HG02943 (cell line): ENCODE measurements around the gene PAPOLA.
"Not testable (repeated sequence)": the region's sequence is repeated elsewhere in the genome, so short reads cannot be mapped to it uniquely, and the experiment has no call there.

Experiments
- ATAC-seq: cut with Tn5 transposase; IDR thresholded peaks from one replicate; pipeline ENCODE4 v1.9.1; 2021; ENCODE audit warnings: mild to moderate bottlenecking, low read depth, moderate library complexity; ENCODE audit not compliant: unreplicated experiment

Gene PAPOLA

DNA sequence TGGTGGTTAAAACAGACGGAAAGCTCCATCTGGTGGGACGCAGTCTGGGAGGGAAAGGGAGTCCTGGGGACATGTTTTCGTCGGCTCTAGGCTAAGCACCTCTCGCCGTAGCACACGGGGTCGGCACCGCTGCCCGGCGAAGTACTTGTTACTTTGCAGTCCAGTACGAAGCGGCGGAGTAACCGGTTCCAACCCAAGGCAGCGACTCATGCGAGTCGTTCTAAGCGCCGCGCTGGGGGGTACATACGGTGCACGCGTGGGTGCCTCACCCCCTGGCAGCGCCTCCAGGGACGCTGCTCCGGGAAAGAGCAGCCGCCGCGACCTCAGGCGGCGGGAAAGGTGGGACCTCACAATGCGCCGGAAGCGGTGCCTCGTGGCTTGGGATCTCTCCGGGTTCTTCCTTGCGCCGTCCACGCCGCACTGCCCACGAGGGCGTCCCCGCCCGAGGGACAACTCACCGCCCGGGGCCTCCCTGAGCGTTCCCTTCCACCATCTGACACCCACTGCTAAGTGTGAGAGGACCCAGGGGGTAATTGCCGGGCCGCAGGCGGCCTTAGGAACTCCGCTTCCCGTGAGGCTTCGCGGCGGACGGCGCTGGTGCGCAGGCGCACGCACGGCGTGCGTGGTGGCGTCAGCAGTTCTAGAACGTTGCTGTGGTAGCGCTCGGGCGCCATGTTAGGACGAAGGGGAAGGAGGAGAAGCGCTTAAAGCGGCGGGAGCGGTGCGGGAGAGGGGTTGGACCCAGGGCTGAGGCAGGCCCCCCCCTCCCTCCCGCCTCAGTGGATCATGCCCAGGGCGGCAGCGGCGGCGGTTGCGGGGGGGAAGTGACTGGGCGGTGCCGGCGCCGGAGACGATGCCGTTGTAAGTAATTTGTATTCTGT, at the start of gene PAPOLA:
PAPOLA (plus strand) TSS at position 643 of the 881 bp plus-strand sequence; CDS start at position 854, 211 bp downstream.
- ATAC-seq: peak; percentile 88

DNA sequence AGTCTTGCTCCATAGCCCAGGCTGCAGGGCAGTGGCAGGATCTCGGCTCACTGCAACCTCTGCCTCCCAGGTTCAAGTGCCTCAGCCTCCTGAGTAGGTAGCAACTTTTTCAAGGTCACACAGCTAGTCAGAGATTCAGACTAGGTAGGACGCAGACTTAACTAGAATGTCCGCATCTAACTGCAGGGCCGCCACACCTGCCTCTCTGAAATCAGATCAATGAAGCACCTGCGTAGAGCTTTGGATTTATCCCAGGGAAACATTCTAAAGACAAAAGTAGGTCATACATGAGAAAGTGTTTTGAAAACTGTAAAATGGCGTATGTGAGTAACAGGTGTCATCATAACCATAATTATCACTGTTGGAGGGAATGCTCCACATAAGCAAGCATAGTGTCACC, 49.5 kb upstream of the PAPOLA start:
- no peak for ATAC-seq

DNA sequence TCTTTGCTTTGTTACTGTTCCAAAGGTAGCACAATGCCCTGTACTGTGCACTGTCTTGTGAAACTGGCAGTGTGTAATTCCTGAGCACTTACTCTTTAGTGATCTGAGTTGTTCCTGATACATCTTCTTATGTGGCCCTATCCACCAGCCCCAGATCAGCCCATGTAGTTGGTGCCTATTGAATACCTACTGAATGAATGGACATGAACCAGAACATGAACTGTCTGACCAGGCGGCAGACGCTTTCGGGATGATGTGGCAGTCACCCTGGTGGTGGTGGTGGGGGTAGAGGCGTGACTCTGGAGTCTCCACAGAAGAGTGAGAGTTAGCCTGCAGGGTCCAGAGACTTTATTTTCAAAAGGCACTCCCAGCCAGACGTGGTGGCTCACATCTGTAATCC, 46.6 kb upstream of the PAPOLA start:
- no peak for ATAC-seq

DNA sequence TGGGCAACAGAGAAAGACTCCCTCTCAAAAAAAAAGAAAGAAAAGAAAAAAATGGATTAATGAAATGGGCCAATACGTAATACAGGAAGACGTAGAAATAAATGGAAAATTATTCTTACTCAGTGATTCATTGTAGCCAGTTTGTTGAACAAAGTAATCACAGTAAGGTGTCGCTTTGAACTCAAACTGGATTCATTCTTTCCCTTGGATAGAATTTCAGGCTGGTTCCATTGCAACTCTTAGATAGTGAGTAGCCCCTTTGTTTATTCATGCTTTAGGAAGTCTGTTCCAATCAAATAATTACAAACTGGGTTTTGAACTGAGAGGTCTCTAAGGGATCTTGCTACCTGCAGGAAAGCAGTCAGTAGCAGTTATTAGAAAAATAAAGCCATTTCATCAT, 42.3 kb upstream of the PAPOLA start:
- ATAC-seq: no peak

DNA sequence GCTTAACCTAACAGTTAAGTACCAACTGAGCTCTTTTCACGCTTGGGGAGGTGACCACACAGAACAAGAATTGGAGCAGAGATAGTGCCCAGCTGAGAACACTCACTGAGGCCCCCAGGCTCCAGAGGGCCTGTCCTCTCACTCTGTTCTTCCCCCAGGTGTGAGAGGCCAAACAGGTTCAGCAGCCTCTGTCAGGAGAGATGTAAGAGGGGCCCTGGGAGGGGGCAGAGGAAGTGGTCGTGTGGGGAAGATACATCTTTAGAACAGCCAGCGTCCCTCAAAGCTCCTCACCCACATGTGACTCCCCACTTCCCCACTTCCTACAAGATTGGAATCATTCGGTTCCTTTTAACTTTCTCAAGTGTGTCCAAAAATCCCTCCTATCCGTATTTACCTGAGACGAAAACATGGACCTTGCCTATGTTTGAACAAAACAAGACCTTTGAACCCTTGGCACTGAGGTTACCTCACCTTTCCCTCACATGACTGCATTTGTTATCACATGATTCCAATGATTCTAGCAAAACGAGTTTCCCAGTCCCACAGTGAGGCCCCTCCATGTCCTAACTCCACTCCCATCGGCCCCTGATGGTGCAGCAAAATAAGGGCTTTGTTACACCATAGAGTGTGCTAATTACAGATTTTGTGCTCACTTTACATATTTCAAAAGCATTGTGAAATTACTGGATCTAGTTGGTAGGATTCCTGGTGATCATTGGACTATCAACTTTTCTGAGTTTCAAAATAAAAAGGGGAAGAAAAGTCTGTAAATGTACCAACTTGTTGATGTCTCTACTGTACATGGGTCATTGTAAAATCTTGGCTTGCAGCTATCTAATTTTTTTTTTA, 40.0 kb upstream of the PAPOLA start:
- ATAC-seq: no peak

DNA sequence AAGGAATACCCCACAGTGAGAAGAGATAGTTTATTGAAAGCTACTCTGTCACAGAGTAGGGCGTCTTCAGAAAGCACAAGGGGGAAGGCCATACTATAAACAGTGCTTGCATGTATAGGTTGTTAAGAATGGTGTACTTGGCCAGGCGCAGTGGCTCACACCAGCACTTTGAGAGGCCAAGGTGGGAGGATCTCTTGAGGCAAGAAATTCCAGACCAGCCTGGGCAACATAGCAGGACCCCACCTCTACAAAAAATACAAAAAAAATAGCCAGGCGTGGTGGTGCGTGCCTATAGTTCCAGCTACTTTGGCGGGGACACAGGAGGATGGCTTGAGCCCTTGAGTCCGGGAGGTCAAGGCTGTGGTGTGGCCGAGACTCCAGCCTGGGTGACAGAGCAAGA, 38.0 kb upstream of the PAPOLA start:
- ATAC-seq: no peak

DNA sequence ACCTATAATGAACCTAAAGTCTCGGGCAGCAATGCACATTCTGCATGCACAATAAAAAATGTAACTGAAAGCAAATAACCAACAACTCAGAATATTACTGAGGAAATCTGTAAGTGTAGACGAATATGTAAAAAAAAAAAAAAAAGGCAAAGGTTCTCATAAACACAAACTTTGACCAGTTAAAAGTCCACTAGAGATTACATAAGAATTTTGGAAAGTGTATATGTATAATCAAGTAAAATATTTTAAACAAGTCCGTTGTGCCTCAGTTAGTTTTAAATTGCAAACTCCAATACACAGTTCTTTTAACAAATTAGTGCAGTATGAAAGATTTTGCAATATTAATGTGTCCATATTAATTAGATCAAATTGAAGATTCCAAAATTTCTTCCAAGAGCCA, 35.3 kb upstream of the PAPOLA start:
- no peak for ATAC-seq

DNA sequence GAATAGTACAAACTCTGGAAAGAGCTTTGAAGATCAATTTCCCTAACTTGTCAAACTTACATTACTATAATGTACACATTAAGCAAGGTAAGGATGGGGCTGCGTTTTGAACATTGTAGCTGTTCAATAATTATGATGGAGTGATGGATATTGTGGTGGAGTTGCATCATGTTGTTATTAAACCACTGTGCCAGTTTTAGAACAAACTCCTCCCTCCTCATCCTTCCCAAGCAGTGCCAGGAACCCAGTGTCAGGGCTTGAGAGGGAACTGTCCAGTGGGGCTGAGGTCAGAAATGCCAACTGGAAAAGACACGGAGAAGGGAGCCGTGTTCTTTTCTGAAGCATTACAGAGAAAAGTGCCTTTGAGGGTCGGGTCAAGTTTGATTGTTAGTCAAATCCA, 31.9 kb upstream of the PAPOLA start:
- no peak for ATAC-seq

DNA sequence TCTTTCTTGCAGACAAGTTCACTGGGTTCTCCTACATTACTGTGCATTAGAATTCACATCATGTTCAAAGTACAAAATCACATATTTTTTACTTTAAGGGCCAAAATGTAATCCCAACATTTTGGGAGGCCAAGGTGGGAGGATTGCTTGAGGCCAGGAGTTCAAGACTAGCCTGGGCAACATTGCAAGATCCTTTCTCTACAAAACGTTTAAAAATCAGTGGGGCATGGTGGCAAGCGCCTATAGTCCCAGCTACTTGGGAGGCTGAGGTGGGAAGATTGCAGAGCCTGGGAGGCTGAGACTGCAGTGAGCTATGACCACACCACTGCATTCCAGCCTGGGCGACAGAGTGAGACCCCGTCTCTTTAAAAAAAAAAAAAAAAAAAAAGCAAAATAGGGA, 31.2 kb upstream of the PAPOLA start:
- ATAC-seq: not testable (repeated sequence)

DNA sequence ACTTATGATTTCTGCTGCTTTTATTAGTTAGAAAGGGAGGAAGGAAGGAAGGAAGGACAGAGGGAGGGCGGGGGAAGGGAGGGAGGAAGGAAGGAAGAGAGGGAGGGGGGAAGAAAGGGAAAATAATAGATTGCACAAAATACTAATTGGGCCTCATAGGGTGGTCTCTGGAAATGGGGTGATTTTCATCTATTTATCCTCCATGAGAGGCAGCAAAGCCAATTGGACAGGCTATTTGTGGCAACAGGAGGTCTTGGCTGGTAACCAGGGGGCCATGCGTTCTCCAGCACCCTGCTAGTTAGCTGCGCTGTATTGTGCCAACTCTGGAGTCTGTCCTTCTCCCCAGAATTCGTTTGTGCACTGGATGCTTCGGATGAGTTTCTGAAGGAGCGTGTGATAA, 24.1 kb upstream of the PAPOLA start:
- ATAC-seq: no peak

DNA sequence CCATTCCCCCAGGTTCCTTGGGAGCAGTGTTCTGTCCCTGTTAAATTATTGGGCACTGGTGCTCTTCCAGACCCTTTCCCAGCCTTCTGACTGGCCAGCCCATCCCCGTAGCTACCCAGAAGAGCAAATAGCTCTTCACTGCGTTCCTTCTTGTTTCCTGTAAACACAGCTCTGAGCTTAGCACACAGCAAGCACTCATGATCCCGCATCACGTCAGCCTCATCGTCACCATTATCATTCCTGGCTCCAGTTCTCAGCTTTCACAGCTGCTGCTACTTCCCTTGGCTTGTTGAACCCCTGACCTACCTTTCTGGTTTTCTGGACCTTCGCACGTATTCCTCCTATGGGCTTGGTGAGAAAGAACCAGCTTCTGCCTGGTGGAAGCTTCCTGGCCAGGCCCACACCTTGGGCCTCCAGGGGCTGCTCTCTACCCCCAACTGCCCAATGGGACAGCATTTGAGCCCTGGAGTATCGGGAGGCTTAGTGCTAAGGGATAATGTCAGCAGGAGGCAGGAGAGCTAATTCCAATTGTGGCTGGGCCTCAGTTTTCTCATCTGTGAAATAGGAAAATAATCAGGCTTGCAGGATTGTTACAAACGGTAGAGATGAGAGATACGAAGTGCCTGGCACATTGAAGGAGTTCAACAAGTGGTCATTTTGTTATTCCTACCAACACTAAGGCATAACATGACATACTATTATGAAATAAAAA, 22.6 kb upstream of the PAPOLA start:
- no peak for ATAC-seq

DNA sequence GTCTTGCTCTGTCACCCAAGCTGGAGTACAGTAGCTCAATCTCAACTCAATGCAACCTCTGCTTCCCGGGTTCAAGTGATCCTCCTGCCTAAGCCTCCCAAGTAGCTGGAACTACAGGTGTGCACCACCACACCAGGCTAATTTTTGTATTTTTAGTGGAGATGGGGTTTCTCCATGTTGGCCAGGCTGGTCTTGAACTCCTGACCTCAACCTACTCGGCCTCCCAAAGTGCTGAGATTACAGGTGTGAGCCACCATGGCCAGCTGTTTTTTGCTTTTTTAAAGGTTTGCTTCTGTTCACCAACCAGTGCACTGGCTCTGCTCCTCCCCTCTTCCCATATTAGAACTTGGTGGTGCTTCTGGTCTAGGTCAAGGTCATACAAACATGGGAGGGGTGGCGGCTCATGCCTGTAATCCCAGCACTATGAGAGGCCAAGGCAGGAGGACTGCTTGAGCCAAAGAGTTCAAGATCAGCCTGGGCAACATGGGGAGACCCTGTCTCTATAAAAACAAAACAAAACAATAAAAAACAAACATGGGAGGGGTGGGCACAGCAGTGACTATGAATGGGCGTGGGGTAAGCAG, 20.4 kb upstream of the PAPOLA start:
- ATAC-seq: no peak

DNA sequence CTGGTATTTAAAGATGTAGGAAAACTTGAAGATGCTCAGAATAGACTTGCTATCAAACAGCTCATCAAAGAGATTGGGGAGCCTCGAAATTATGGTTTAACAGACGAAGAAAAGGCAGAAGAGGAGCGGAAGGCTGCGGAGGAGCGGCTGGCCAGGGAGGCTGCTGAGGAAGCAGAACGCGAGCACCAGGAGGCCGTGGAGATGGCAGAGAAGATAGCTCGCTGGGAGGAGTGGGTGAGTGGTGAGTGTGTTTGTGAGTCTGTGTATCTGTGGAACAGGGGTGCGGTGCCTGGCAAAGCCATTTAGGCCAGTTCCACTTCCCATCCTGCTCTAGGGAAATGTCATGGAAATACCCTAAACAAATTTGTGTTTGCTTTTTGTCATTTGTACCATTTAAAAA, 19.2 kb upstream of the PAPOLA start:
- no peak for ATAC-seq

DNA sequence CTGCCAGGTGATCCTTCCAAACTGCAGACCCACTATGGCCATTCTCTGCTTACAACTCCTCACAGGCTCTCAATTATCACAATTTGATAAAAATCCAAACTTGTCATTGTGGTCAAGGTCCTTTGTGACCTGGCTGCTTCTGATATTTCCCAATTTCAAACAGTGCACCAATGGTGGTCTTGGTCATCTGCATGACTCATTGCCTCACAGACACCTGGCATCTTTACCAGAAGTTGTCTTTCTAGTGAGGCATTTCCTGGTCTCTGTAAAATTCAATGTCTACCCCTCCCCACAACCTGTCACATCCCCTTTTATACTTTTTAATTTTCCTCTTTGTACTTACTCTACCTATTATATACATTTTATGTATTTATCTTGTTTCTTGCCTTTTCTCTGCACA, 17.8 kb upstream of the PAPOLA start:
- ATAC-seq: no peak

DNA sequence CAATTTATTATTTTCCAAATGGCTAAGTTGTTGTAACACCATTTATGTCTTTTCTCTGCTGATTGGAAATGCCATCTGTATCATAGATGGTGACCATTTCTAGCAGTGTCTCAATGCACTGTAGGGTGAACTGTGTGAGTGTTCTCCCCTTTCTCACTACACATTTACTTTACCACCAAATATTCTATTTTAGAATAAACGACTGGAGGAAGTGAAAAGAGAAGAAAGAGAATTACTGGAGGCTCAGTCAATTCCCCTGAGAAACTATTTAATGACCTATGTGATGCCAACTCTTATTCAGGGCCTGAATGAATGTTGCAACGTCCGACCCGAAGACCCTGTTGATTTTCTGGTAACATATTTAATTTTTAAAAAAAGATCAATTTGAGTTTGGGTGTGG, 15.5 kb upstream of the PAPOLA start:
- ATAC-seq: peak; percentile 67

DNA sequence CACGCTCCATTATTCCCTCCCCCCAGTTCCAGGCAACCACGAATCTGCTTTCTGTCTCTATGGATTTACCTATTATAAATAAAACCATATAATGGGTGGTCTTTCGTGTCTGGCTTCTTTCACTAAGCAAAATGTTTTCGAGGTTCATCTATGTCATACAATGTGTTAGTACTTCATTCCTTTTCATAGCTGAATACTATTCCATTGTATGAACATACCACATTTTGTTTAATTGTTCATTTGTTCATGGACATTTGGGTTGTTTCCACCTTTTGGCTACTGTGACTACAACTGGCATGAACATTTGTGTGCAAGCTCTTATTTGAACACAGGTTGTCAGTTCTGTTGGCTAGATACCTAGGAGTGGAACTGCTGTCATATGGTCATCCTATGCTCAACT, 12.9 kb upstream of the PAPOLA start:
- ATAC-seq: no peak

DNA sequence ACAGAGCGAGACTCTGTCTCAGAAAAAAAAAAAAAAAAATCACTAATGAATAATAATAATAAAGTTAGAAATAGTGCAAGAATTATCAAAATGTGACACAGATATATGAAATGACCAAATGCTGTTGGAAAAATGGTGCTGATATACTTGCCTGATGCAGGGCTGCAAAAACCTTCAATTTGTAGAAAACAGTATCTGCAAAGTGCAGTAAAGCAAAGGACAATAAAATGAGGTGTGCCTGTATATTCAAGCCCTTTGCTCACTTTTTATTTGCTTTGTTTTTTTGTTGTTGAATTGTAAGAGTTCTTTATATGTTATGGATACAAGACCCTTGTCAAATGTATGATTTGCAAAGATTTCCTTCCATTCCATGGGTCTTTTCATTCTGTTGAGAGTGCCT, 9.0 kb upstream of the PAPOLA start:
- ATAC-seq: no peak

DNA sequence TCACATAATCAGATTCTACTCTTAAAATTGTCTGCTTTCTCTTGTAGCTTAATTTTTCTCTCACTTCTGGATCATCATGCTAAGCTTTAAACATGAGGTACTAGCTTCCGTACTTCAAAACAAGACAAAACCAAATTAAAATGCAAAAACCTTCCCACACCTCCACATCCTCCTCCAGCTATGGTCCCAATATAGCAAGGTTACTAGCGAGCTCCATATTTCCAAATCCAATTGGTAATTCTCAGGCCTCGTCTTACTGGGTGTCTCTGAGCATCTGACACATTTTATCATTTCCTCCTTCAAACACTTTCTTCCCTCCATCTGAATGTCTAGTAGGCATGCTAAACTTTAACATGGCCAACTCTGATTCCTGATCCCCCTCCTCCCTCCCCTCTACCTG, 7.9 kb upstream of the PAPOLA start:
- no peak for ATAC-seq

DNA sequence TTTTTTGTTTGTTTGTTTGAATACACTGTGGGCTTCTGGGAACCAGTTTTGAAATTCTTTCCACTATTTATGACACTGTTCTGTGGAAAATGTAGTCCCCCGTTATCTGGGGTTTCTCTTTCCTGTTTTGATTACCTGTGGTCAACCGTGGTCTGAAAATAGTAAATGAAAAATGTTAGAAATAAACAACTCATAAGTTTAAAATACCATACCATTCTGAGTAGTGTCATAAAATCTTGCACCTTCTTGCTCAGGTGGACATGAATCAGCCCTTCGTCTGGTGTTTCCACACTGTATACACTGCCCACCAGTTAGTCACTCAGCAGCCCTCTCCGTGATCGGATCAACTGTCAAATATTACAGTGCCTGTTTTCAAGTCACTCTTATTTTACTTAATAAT, 5.1 kb upstream of the PAPOLA start:
- no peak for ATAC-seq

DNA sequence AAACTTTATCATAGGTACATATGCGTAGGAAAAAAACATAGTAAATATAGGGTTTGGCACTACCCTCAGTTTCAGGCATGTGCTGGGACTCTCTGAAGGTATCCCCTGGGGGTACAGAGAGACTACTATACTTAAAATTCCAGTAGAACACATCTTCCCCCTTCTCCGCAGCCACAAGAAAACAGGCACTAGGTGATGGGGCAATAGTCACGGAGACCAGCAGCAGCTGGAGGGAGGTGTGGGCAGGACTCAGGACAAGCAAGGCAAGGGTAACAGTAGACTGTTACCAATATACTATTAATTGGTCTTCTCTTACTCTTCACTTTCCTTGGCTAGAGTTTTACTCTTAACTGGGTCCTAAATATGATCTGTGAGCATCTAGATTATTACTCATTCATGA, 4.6 kb upstream of the PAPOLA start:
- no peak for ATAC-seq
